NCI-H226 (cell line): ENCODE data around the gene AANAT.

Source experiments
- DNase-seq: peaks from one replicate; pipeline ENCODE4 v3.0.0-alpha.2; 2015

The AANAT gene

GRCh38 chr17:76491271-76492122, 24.1 kb downstream of the AANAT start:
- DNase-seq, result no peak

GRCh38 chr17:76492123-76492988, 25.0 kb downstream of the AANAT start:
- no peak for DNase-seq

- peak; percentile 67 for DNase-seq
Observed at GRCh38 chr17:76492989-76493501, 25.6 kb downstream of the AANAT start.

- no peak for DNase-seq
Observed at GRCh38 chr17:76493505-76494167, 26.2 kb downstream of the AANAT start.

GRCh38 chr17:76495663-76496400, 28.4 kb downstream of the AANAT start:
- no peak for DNase-seq

GRCh38 chr17:76496464-76496863, 29.1 kb downstream of the AANAT start:
- no peak for DNase-seq

GRCh38 chr17:76497699-76497978, 30.2 kb downstream of the AANAT start:
- DNase-seq, result no peak

- peak; percentile 98 for DNase-seq
Observed at GRCh38 chr17:76497979-76498875, 30.8 kb downstream of the AANAT start.

- no peak for DNase-seq
Observed at GRCh38 chr17:76498876-76499251, 31.5 kb downstream of the AANAT start.

- no peak for DNase-seq
Observed at GRCh38 chr17:76499267-76499667, 31.9 kb downstream of the AANAT start.

- DNase-seq, result no peak
Observed at GRCh38 chr17:76500074-76500746, 32.8 kb downstream of the AANAT start.

GRCh38 chr17:76500747-76501017, 33.3 kb downstream of the AANAT start:
- DNase-seq, result no peak

GRCh38 chr17:76501018-76501826, 33.8 kb downstream of the AANAT start, which contains the start of gene RHBDF2:
RHBDF2 (minus strand) TSS chr17:76501423; CDS start chr17:76481524, 19,899 bp downstream.
- peak; percentile 66 for DNase-seq

GRCh38 chr17:76501827-76502307, 34.5 kb downstream of the AANAT start:
- no peak for DNase-seq

- no peak for DNase-seq
Observed at GRCh38 chr17:76502341-76503211, 35.2 kb downstream of the AANAT start.

- DNase-seq, result no peak
Observed at GRCh38 chr17:76504117-76504516, 36.7 kb downstream of the AANAT start.

GRCh38 chr17:76506408-76507345, 39.3 kb downstream of the AANAT start:
- peak; percentile 59 for DNase-seq
